H9 (cell line): Measurements from ENCODE around the gene MDGA2. TPM values are rescaled to one million over a fixed set of nuclear protein-coding genes. Genes with fewer than 3 reads are reported as not detected.

Experiments used
- DNase-seq: peaks from one replicate; pipeline ENCODE4 v3.0.0-alpha.2; 2017
- H2AFZ ChIP-seq: one replicate; pipeline ENCODE4 v1.6.1; 2013; ENCODE audit warnings: mild to moderate bottlenecking, low read length, control low read depth, moderate library complexity
- H2AK5ac ChIP-seq: 2 replicates; pipeline ENCODE4 v1.6.1; 2013; ENCODE audit warnings: low read length, control low read depth, mixed read lengths; ENCODE audit not compliant: insufficient read length
- H2BK120ac ChIP-seq: one replicate; pipeline ENCODE4 v1.6.1; 2013; ENCODE audit warnings: low read depth, mild to moderate bottlenecking, low read length, control low read depth, inconsistent platforms; ENCODE audit not compliant: poor library complexity, severe bottlenecking
- H2BK12ac ChIP-seq: 2 replicates; pipeline ENCODE4 v1.6.1; 2013; ENCODE audit warnings: low read length, control low read depth, mixed read lengths, low read depth; ENCODE audit not compliant: insufficient read length
- H2BK15ac ChIP-seq: 2 replicates; pipeline ENCODE4 v1.6.1; 2013; ENCODE audit warnings: low read depth, low read length, control low read depth
- H2BK20ac ChIP-seq: one replicate; pipeline ENCODE4 v1.6.1; 2013; ENCODE audit warnings: low read depth, mild to moderate bottlenecking, low read length, control low read depth, inconsistent platforms; ENCODE audit not compliant: poor library complexity, severe bottlenecking
- H2BK5ac ChIP-seq: 2 replicates; pipeline ENCODE4 v1.6.1; 2013; ENCODE audit warnings: low read length, control low read depth, mixed read lengths; ENCODE audit not compliant: insufficient read length
- H3K14ac ChIP-seq: 2 replicates; pipeline ENCODE4 v1.6.1; 2013; ENCODE audit warnings: low read length, control low read depth; ENCODE audit not compliant: insufficient read depth
- H3K18ac ChIP-seq: 2 replicates; pipeline ENCODE4 v1.6.1; 2013; ENCODE audit warnings: low read depth, mild to moderate bottlenecking, mixed read lengths, low read length, control low read depth; ENCODE audit not compliant: insufficient read length
- H3K23ac ChIP-seq: 2 replicates; pipeline ENCODE4 v1.6.1; 2013; ENCODE audit warnings: low read length, control low read depth, mixed read lengths, low read depth; ENCODE audit not compliant: insufficient read length
- H3K23me2 ChIP-seq: 2 replicates; pipeline ENCODE4 v1.6.1; 2013; ENCODE audit warnings: low read depth, mild to moderate bottlenecking, mixed read lengths, low read length, control low read depth; ENCODE audit not compliant: insufficient read length, poor library complexity, severe bottlenecking
- H3K27ac ChIP-seq: 2 replicates; pipeline ENCODE4 v1.5.1; 2013; ENCODE audit warnings: low read length, control low read depth, mixed read lengths, low read depth; ENCODE audit not compliant: insufficient read length
- H3K27me3 ChIP-seq: 2 replicates; pipeline ENCODE4 v1.6.1; 2013; ENCODE audit warnings: low read length, control low read depth, inconsistent platforms; ENCODE audit not compliant: insufficient read depth
- H3K4ac ChIP-seq: 2 replicates; pipeline ENCODE4 v1.6.1; 2013; ENCODE audit warnings: low read depth, mild to moderate bottlenecking, control low read depth, inconsistent platforms, low read length, moderate library complexity
- H3K4me1 ChIP-seq: 2 replicates; pipeline ENCODE4 v1.6.1; 2013; ENCODE audit warnings: low read length, control low read depth, inconsistent platforms; ENCODE audit not compliant: insufficient read depth
- H3K4me2 ChIP-seq: 2 replicates; pipeline ENCODE4 v1.6.1; 2013; ENCODE audit warnings: low read length, control low read depth, mixed read lengths; ENCODE audit not compliant: insufficient read length, insufficient read depth
- H3K56ac ChIP-seq: 2 replicates; pipeline ENCODE4 v1.6.1; 2013; ENCODE audit warnings: low read depth, mild to moderate bottlenecking, mixed read lengths, low read length, control low read depth; ENCODE audit not compliant: insufficient read length
- H3K79me1 ChIP-seq: 2 replicates; pipeline ENCODE4 v1.6.1; 2013; ENCODE audit warnings: low read depth, mild to moderate bottlenecking, moderate library complexity, low read length, control low read depth, inconsistent platforms; ENCODE audit not compliant: insufficient read depth, poor library complexity, severe bottlenecking
- H3K79me2 ChIP-seq: 2 replicates; pipeline ENCODE4 v1.6.1; 2013; ENCODE audit warnings: low read length, control low read depth, inconsistent platforms; ENCODE audit not compliant: insufficient read depth
- H3K9ac ChIP-seq: 2 replicates; pipeline ENCODE4 v1.6.1; 2013; ENCODE audit warnings: low read length, control low read depth, mixed read lengths; ENCODE audit not compliant: insufficient read length; ENCODE audit errors: extremely low read depth
- H3K9me3 ChIP-seq: one replicate; pipeline ENCODE4 v1.6.1; 2013; ENCODE audit warnings: low read depth, low read length, inconsistent platforms; ENCODE audit not compliant: control insufficient read depth
- H3T11ph ChIP-seq: one replicate; pipeline ENCODE4 v1.6.1; 2013; ENCODE audit warnings: mild to moderate bottlenecking, low read length, control low read depth, inconsistent platforms
- H4K20me1 ChIP-seq: one replicate; pipeline ENCODE4 v1.6.1; 2013; ENCODE audit not compliant: control insufficient read depth, insufficient read length, insufficient read depth
- H4K5ac ChIP-seq: 2 replicates; pipeline ENCODE4 v1.6.1; 2013; ENCODE audit warnings: low read depth, mild to moderate bottlenecking, mixed read lengths, low read length, control low read depth; ENCODE audit not compliant: insufficient read length
- H4K8ac ChIP-seq: replicated peaks from 2 replicates; pipeline ENCODE4 v1.6.1; 2013; ENCODE audit warnings: low read length, control low read depth, mixed read lengths, low read depth; ENCODE audit not compliant: insufficient read length
- H4K91ac ChIP-seq: 2 replicates; pipeline ENCODE4 v1.6.1; 2013; ENCODE audit warnings: low read depth, mild to moderate bottlenecking, moderate library complexity, mixed read lengths, low read length, control low read depth; ENCODE audit not compliant: insufficient read length
- H3K27ac Mint-ChIP-seq, 3 experiments: 2 replicates in 2 of 3; 3 replicates in 1 of 3; pipeline ENCODE4 v1.8.0; 2020 to 2021; ENCODE audit warnings: mixed read lengths in 3 of 3, mild to moderate bottlenecking in 1 of 3, moderate library complexity in 1 of 3
- H3K27me3 Mint-ChIP-seq: 2 replicates; pipeline ENCODE4 v1.8.0; 2021; ENCODE audit warnings: low read depth, mild to moderate bottlenecking, moderate library complexity, mixed read lengths
- H3K36me3 Mint-ChIP-seq, 3 experiments: 2 replicates in 2 of 3; 3 replicates in 1 of 3; pipeline ENCODE4 v1.8.0; 2020 to 2021; ENCODE audit warnings: low read depth in 3 of 3, mixed read lengths in 3 of 3; ENCODE audit not compliant: insufficient read depth in 1 of 3
- H3K4me1 Mint-ChIP-seq, 2 experiments: 2 replicates each; pipeline ENCODE4 v1.8.0; 2020; ENCODE audit warnings: mixed read lengths in 2 of 2
- H3K4me3 Mint-ChIP-seq, 2 experiments: 2 replicates in 1 of 2; 3 replicates in 1 of 2; pipeline ENCODE4 v1.8.0; 2020 to 2021; ENCODE audit warnings: mild to moderate bottlenecking in 2 of 2, mixed read lengths in 2 of 2, moderate library complexity in 1 of 2
- H3K9me3 Mint-ChIP-seq, 2 experiments: 2 replicates in 1 of 2; 3 replicates in 1 of 2; pipeline ENCODE4 v1.8.0; 2020; ENCODE audit warnings: mild to moderate bottlenecking in 2 of 2, mixed read lengths in 2 of 2, moderate library complexity in 1 of 2
- CTCF ChIP-seq: fragments of 200-600 bp; sonication (generic); conservative IDR thresholded peaks from 3 replicates; pipeline ENCODE4 v1.8.0; 2021; ENCODE audit warnings: antibody characterized with exemption, mild to moderate bottlenecking
- total RNA-seq: library from RNA; stranded (reverse); gene quantifications from 2 replicates; pipeline ENCODE4 v1.2.1, GENCODE V29; 2021

The MDGA2 gene
- total RNA-seq, 1 experiment from 2014 or later, result 1.9 TPM

GRCh38 chr14:47332106-47332505 is 343.3 kb downstream of the MDGA2 start:
- H2BK120ac ChIP-seq, result no peak overlapping the region
- no peak overlapping the region for H2AK5ac ChIP-seq
- no peak overlapping the region for H2BK15ac ChIP-seq
- H4K5ac ChIP-seq, result no peak overlapping the region
- H2BK20ac ChIP-seq, result no peak overlapping the region
- TF ChIP-seq CTCF, result no peak
- Mint-ChIP-seq H3K9me3 (no peaks in the 10 kb centered on the region), H3K4me3 (no peak overlapping the region), H3K27ac (no peak overlapping the region), H3K27me3 (no peaks in the 10 kb centered on the region), H3K36me3 (no peaks in the 10 kb centered on the region), H3K4me1 (0 out of 4 replicates have a peak, but pooled peaks cover 0 to 3% of the 10 kb centered on the region in 2 experiments)
- H3K14ac ChIP-seq, result no peak overlapping the region
- H3K4me2 ChIP-seq, result no peak overlapping the region
- H3K18ac ChIP-seq, result no peak overlapping the region
- H3K4ac ChIP-seq, result no peak overlapping the region
- H3K23me2 ChIP-seq, result no peaks in the 10 kb centered on the region
- DNase-seq, result no peak
- no peak overlapping the region for H2BK5ac ChIP-seq
- H3T11ph ChIP-seq, result no peak overlapping the region
- no peak overlapping the region for H4K91ac ChIP-seq
- H3K27me3 ChIP-seq, result no peaks in the 10 kb centered on the region
- H3K79me1 ChIP-seq, result no peaks in the 10 kb centered on the region
- H2BK12ac ChIP-seq, result no peak overlapping the region
- no peak overlapping the region for H2AFZ ChIP-seq
- H4K8ac ChIP-seq, result no peak overlapping the region
- H3K9ac ChIP-seq, result no peak overlapping the region
- no peak overlapping the region for H3K56ac ChIP-seq
- no peaks in the 10 kb centered on the region for H4K20me1 ChIP-seq
- no peak overlapping the region for H3K23ac ChIP-seq
- H3K4me1 ChIP-seq, result no peaks in the 10 kb centered on the region
- H3K9me3 ChIP-seq, result no peaks in the 10 kb centered on the region
- H3K79me2 ChIP-seq, result no peaks in the 10 kb centered on the region
- no peak overlapping the region for H3K27ac ChIP-seq
